Activated naive CD4-positive, alpha-beta T cell treated with anti-CD3 and anti-CD28 coated beads, Interleukin-2, amount 50 U/mL, for 72 hours (primary cell): ENCODE measurements around the gene POU2F1. TPM values are rescaled to one million over a fixed set of nuclear protein-coding genes. Genes with fewer than 3 reads are reported as not detected.

Experiments used
- ATAC-seq, 2 donors: fragments of 150-1000 bp; cut with Tn5 transposase; 2 replicates each; pipeline ENCODE4 v1.10.0; 2021; ENCODE audit warnings: mild to moderate bottlenecking in 2 of 2, moderate library complexity in 2 of 2
- DNase-seq, 2 donors: peaks; one replicate each; pipeline ENCODE4 v3.0.0; 2021 to 2022; ENCODE audit warnings: low spot score in 2 of 2
- H3K27ac Mint-ChIP-seq, 2 donors: one replicate each; pipeline ENCODE4 v1.8.0; 2022; ENCODE audit warnings: mild to moderate bottlenecking in 2 of 2, mixed read lengths in 2 of 2
- H3K36me3 Mint-ChIP-seq, 2 donors: one replicate each; pipeline ENCODE4 v1.8.0; 2022; ENCODE audit warnings: mixed read lengths in 2 of 2
- H3K9me3 Mint-ChIP-seq, 2 donors: one replicate each; pipeline ENCODE4 v1.8.0; 2022; ENCODE audit warnings: mixed read lengths in 2 of 2
- total RNA-seq, 2 donors: library from RNA; stranded (reverse); gene quantifications; one replicate each; pipeline ENCODE4 v1.2.3, GENCODE V29; 2022

Gene POU2F1
- total RNA-seq, 2 donors from 2014 or later, result 32.0 to 32.1 TPM

DNA sequence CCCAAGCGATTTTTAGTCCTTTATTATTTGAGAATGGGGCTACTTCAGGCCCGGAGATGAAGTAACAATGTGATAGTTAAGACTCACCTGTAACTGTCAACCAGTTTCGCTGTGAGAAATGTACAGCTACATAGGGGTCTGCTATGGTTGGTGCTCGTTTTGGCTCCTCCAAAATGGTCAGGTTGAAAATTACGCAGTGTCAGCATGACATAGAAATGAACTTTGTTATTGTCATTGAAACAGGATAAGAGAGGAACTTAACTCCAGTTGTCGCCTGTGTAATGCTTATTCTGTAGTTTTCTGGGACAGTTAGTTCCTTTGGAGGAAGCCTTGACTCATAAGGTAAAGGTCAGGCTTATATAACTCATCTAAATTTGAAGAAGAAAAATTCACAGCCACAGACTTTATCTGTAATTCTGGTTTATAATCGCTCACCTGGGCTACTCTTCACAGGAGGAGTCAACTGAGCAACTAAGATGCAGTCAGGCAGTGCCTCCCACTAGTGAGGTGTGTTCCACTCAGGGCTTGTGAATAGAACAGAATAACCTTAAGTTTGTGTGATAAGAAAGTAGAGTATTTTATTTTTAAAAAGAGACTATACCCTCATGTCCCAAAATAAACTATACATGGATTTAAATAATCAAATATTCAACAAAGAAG is 166.7 kb downstream of the POU2F1 start:
- no peaks in the 10 kb centered on the region for H3K9me3 Mint-ChIP-seq
- ATAC-seq, result peak in 1 of 2 donors; percentile 56
- DNase-seq, result no peak
- peak overlapping the region in 1 of 2 donors; percentile 3 for H3K27ac Mint-ChIP-seq
- no peaks in the 10 kb centered on the region for H3K36me3 Mint-ChIP-seq

DNA sequence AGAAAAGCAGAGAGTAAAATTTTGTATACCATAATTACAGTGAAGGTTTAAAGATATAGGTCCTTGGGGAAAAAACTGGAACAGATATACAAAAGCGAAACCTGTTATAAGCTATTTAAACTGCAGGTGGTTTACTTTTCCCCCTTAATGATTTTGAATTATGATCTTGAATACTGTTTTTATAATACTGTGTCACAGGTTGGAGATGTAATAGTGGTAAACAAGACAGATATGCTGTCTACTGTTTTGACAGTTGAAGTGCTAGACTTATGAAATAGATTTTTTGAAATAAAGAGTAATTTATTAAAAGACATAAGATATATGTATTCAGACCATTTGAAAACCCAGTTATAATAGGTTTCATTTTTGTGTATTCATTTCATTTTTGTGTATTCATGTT is 168.3 kb downstream of the POU2F1 start:
- DNase-seq, result no peak
- no peak for ATAC-seq
- no peaks in the 10 kb centered on the region for H3K9me3 Mint-ChIP-seq
- H3K27ac Mint-ChIP-seq, result no peak overlapping the region
- H3K36me3 Mint-ChIP-seq, result no peaks in the 10 kb centered on the region

DNA sequence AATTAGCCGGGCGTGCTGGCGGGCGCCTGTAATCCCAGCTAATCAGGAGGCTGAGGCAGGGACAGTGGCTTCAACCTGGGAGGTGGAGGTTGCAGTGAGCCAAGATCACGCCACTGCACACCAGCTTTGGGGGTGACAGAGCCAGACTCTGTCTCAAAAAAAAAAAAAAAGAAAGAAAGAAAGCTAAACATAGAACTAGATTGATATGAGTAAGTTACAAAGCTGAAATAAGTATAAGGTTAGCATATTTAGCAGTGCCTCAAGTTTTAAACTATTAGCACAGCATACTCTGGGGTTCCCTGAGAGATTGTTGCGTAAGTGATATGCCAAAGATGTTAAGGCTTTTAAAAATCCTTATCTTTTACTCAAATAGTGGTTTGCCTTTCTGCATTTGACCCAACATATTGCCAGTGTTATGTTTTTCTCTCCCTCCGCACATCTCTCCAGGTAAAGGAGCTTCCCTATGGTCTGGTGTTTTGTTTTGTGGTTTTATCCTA is 171.6 kb downstream of the POU2F1 start:
- ATAC-seq, result no peak
- Mint-ChIP-seq H3K9me3 (no peaks in the 10 kb centered on the region), H3K36me3 (no peaks in the 10 kb centered on the region), H3K27ac (no peak overlapping the region)
- DNase-seq, result no peak

DNA sequence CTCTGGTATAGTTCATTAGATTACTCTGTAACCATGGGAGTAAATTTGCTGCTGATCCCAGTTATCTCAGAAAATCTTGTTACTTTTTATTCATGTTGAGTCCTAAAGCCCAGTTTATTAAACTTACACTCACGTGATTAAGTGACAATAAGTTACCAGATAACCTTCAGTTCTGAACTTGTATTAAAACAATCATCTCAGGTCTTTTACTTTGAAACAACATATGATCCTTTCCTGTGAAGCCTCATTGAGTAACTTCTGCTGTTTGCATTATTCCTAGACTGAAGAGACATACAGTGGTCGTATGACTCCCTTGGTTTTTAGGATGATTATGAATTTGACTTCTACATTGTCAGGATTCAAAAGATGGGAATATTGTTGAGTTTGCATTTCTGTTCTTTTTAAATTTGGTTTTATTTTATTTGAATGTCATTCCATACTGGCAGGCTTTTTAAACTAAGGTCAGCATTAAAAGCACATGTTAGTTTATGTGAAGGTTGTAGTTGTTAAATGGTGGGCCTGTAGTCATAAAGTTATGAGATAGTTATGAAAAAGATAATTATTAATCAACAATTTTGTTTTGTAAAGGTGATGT is 179.8 kb downstream of the POU2F1 start:
- Mint-ChIP-seq H3K36me3 (peaks cover 0 to 6% of the 10 kb centered on the region in 2 donors), H3K9me3 (no peaks in the 10 kb centered on the region), H3K27ac (no peak overlapping the region)
- DNase-seq (no peak), ATAC-seq (no peak)

DNA sequence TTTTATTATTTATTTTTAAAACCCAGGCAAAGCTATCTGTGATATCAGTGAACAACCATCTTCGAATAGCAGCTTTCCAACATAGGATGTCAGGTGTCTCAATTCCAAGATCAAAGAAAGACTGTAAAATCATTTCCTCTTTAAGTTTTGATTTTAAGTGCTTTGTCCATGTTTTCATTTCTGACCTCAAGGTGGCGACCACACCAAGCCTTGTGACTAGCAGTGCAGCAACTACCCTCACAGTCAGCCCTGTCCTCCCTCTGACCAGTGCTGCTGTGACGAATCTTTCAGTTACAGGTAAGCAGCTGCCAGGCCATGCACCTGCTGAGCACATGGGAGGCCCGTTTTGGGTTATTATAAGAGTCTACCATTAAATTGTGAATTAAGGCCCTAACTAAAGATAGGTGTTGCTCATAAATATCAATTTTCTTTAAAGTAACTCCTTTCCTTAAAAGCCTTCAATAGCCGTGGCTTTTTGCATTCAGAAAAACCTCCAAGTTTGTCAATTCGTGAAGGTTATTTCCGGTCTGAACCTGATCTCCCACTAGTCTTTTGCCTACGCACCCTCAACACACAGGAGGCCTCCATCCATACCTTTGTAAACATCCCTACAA is 180.7 kb downstream of the POU2F1 start:
- Mint-ChIP-seq H3K36me3 (peaks cover 0 to 6% of the 10 kb centered on the region in 2 donors), H3K27ac (no peak overlapping the region), H3K9me3 (no peaks in the 10 kb centered on the region)
- DNase-seq (peak in 1 of 2 donors; percentile 19), ATAC-seq (peak; percentile 62 to 85)

DNA sequence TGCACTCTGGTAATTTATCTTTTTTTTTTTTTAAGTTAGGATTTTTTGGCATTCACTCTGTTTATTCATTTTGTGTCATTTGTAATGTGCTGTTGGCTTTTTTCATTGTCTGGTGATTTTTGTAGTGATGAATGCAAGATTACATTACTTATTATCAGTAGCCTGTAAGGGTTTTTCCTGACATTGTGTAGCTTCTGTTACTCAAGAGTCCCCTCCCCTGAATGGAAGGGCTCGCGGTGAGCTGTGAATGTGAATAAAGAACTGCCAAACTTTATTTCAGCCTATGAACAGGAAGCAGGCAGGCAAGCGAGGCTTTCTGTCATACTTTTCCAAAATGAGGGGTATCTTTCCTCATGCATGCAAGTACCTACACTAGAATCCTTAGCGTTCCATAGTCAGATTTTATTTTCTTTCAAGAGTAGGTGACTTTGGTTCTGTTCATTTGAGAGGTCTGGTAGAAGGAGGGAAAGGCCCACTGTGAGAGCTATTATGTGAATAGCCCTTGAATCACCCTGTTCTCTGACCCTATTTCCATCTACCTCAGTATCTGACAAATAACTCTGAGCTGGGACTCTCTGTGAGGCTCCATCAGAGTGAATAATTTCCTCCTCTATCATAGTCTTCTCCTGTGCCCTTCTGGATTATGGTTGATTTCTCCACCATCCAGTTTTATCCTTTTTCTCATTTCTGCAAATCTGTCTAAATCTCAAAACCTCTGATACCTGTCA is 183.6 kb downstream of the POU2F1 start:
- no peak for ATAC-seq
- no peak for DNase-seq
- H3K9me3 Mint-ChIP-seq, result no peaks in the 10 kb centered on the region
- no peaks in the 10 kb centered on the region for H3K36me3 Mint-ChIP-seq
- H3K27ac Mint-ChIP-seq, result no peak overlapping the region

DNA sequence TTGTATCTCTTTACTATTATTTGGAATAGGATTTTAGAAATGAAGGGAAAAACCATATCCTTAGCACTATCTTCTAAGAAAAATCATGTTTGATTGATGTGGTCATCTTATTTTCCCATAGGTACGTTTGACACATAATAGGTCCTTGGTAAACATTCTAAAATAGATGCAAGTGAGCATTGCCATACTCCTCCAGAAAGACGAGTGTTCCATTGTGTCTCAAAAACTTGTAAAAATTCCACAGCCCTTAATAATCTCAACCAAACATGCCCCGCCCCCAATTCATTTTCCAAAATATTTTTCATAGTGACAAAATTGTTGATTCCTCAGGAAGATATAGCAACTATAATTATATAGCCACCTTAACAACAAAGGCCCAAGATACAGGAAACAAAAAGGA is 184.2 kb downstream of the POU2F1 start:
- Mint-ChIP-seq H3K36me3 (no peaks in the 10 kb centered on the region), H3K9me3 (no peaks in the 10 kb centered on the region), H3K27ac (no peak overlapping the region)
- ATAC-seq (no peak), DNase-seq (no peak)

DNA sequence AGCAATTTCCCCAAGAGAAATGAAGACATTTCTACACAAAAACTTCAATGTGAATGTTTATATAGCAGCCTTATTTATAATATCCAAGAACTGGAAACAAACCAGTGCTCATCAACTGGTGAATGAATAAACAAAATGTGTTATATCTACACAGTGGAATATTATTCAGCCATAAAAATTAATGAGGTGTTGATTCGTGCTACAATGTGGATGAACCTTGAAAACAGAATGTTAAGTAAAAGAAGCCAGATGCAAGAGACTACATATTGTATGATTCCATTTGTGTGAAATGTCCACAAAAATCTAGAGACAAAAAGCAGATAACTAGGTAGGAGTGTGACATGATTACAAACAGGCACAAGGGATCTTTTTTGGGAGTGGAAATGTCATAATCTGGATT is 187.7 kb downstream of the POU2F1 start:
- no peaks in the 10 kb centered on the region for H3K9me3 Mint-ChIP-seq
- H3K27ac Mint-ChIP-seq, result no peak overlapping the region
- no peak for ATAC-seq
- peaks cover 0 to 7% of the 10 kb centered on the region in 2 donors for H3K36me3 Mint-ChIP-seq
- no peak for DNase-seq

DNA sequence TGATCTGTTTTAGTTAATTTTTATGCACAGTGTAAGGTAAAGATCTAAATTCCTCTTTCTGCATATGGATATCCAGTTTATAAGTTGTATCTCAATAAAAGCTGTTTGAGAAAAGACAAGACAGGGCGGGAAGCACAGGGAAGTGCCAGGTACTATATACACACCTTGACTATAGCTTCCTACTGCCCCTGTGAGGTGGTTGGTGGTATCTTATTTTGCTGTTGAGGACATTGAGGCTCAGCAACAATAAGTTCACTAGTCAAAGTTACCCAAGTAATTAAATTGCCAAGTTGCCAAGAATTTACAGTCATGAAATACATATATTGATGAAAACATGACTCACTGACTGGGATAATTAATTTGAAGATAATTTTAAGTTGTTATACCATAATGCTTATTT is 188.5 kb downstream of the POU2F1 start:
- Mint-ChIP-seq H3K36me3 (peaks cover 0 to 7% of the 10 kb centered on the region in 2 donors), H3K9me3 (no peaks in the 10 kb centered on the region), H3K27ac (no peak overlapping the region)
- no peak for ATAC-seq
- no peak for DNase-seq

DNA sequence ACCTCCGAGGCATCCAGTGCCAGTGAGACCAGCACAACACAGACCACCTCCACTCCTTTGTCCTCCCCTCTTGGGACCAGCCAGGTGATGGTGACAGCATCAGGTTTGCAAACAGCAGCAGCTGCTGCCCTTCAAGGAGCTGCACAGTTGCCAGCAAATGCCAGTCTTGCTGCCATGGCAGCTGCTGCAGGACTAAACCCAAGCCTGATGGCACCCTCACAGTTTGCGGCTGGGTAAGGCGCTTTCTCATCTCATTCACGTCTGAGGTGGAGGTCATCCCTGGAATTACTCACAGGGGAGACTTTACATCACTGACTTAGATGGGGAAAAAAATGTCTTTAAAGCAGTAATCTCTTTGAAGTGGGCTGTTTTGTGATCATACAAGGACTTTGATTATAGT is 191.4 kb downstream of the POU2F1 start:
- Mint-ChIP-seq H3K36me3 (peaks cover 0 to 12% of the 10 kb centered on the region in 2 donors), H3K27ac (no peak overlapping the region), H3K9me3 (no peaks in the 10 kb centered on the region)
- ATAC-seq (peak; percentile 76 to 78), DNase-seq (no peak)

DNA sequence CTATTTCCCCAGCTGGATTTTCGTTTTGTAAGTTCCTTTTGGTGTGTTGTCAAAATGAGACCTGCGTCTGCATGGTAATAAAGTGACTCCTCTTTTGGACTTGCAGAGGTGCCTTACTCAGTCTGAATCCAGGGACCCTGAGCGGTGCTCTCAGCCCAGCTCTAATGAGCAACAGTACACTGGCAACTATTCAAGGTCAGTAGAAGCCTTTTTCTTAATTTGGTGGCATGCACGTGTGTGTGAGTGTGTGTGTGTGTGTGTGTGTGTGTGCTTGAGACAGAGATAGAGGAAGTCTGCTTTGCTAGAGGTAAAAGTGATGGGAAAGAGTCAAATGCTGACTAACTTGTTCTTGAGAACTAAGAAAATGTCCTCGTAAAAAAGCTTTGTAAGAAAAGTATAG is 192.2 kb downstream of the POU2F1 start:
- Mint-ChIP-seq H3K27ac (peak overlapping the region in 1 of 2 donors; percentile 56), H3K9me3 (no peaks in the 10 kb centered on the region), H3K36me3 (peaks cover 0 to 12% of the 10 kb centered on the region in 2 donors)
- ATAC-seq (peak in 1 of 2 donors; percentile 61), DNase-seq (no peak)

DNA sequence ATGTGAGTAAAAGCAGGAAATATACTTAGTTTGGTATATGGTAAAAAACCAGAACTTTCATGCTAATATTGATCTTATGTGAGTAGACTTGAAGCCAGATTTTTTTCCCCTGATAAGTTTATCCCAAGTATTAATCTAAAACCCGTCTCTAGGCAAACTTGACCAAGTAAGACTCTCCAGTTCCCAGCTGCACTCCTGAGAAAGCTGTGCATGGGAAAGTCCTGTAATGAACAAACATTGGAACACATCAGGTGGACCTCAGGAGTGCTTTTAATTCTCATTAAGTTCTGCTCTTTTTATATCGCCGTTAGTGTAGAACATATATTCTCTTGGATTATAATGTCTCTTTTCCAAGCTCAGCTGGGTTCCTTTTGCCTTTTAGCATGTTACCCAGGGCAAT is 192.6 kb downstream of the POU2F1 start:
- Mint-ChIP-seq H3K36me3 (peaks cover 0 to 12% of the 10 kb centered on the region in 2 donors), H3K9me3 (no peaks in the 10 kb centered on the region), H3K27ac (no peak overlapping the region)
- DNase-seq (no peak), ATAC-seq (no peak)

DNA sequence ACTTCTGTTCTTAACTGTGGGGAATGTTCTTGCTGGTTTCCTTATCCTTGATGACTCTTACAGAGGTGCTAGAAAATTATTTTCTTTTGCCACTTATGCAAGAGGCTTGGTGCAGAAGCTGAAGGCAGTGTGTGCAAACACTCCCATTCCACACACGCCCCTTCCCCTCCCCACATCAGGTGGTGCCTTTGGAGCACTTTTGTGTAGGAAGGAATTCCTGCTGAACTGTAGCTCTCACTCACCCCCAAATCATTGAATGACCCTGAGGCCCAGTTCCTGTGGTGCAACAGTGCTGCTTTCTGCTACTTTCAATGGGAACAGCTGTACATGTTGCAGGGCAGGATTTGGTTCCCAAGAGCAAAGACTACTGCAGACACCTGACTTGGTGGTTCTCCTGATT is 195.8 kb downstream of the POU2F1 start:
- H3K27ac Mint-ChIP-seq, result no peak overlapping the region
- DNase-seq, result no peak
- no peaks in the 10 kb centered on the region for H3K9me3 Mint-ChIP-seq
- no peak for ATAC-seq
- H3K36me3 Mint-ChIP-seq, result peaks cover 0 to 12% of the 10 kb centered on the region in 2 donors

DNA sequence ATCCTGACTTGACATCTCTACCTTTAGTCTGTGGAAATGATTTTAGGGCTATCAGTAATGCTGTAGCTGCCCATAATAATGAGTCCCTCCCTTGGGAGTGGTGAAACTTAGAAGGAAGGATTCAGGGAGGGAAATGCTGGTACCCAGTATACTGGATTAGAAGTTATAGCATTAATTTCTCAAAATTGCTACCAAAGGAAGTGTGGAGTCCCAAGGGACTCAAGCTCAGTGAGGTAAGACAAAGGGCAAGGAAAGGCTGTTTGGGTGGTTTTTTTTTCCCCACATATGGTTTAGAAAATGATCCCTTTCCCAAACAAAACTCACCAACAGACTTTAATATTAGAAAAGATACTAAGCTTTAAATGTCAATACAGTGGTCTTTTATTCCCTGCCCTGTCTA is 197.7 kb downstream of the POU2F1 start:
- H3K9me3 Mint-ChIP-seq, result no peaks in the 10 kb centered on the region
- no peak for ATAC-seq
- DNase-seq, result no peak
- H3K36me3 Mint-ChIP-seq, result peaks cover 0 to 5% of the 10 kb centered on the region in 2 donors
- H3K27ac Mint-ChIP-seq, result no peak overlapping the region

DNA sequence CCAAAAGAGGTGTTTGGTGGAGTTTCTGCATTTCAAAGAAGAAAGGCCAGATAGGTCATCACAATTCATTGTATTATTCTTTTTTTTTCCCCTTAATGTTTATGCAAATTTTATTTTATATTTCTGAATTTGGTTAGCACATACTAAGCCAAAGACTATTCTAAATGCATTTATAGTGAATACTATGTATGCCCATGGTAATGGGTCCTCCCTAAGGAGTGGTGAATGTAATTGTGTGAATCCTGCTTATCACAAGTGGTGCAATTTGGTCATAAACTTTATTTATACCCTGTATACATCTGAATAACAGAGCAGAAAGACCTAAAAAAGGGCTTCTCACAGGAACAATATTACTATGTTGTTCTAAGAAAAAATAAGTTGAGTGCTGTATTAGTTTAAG is 198.6 kb downstream of the POU2F1 start:
- no peaks in the 10 kb centered on the region for H3K9me3 Mint-ChIP-seq
- ATAC-seq (no peak), DNase-seq (no peak)
- no peak overlapping the region for H3K27ac Mint-ChIP-seq
- peaks cover 0 to 5% of the 10 kb centered on the region in 2 donors for H3K36me3 Mint-ChIP-seq

DNA sequence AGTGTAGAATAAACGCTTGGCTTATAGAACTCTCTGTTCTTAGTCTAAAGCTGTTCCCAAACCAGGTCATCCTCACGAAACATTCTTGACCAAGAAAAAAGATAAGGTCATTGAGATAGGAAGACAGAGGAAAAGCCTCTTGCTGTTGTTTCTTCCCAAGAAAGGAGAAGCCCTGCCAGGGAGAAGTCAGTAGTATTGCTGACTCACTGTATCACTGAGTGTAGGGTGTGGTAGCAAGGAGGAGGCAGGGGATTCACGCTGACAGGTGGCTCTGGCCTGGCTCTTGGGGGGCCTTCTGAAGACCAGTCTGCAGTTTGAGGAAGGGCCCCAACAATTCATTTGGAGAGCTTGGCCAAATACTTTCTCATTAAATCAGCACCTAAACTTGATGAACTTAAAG is 199.8 kb downstream of the POU2F1 start:
- H3K9me3 Mint-ChIP-seq, result no peaks in the 10 kb centered on the region
- H3K27ac Mint-ChIP-seq, result peak overlapping the region in 1 of 2 donors; percentile 5
- peaks cover 0 to 4% of the 10 kb centered on the region in 2 donors for H3K36me3 Mint-ChIP-seq
- no peak for DNase-seq
- no peak for ATAC-seq
